ENCODE results near the gene MRPS15.

DNA sequence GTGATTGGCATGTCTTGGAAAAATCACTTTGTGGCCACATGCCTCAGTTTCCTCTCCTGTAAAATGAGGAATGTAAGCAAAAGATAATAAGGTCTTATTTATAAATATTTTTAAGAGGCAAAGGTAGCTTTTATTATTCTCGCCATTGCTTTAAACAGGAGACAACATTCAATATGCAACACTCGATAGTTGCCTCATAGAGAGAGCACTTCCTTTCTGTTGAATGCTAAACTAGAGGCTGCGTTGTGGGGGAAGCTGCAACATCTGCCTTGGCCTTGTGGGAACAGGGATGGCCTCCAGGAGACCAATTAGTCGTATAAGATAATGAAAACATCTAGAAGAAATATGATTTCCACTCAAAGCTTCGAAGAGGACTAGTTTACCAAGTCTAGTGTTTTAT is 17.4 kb downstream of the MRPS15 start:
- TF ChIP-seq CTCF (IDR thresholded peaks at IDR 0.05; ENCODE audit: low read depth, low read length, poor library complexity, severe bottlenecking), result no peak
- TF ChIP-seq EZH2phosphoT487 (IDR thresholded peaks at IDR 0.05; ENCODE audit: borderline replicate concordance, low read length), result no peak
